Adipocyte (in vitro differentiated cells): ENCODE data around the gene FAM114A1.
A peak's percentile ranks its signal among the peaks of the same experiment; 100 is the strongest.

Experiments used
- DNase-seq: peaks from one replicate; pipeline ENCODE4 v3.0.0-alpha.2; 2015; ENCODE audit warnings: low read depth
- H3K27me3 ChIP-seq: replicated peaks from 2 replicates; pipeline ENCODE4 v1.7.0; 2013; ENCODE audit warnings: mild to moderate bottlenecking, low read length, moderate library complexity; ENCODE audit not compliant: control insufficient read depth, insufficient read depth
- H3K36me3 ChIP-seq: 2 replicates; pipeline ENCODE4 v1.7.0; 2013; ENCODE audit warnings: low read length, mild to moderate bottlenecking, moderate library complexity; ENCODE audit not compliant: control insufficient read depth, insufficient read depth, severe bottlenecking
- H3K4me1 ChIP-seq: 2 replicates; pipeline ENCODE4 v1.7.0; 2013; ENCODE audit warnings: mild to moderate bottlenecking, low read length, moderate library complexity; ENCODE audit not compliant: control insufficient read depth, insufficient read depth
- H3K4me3 ChIP-seq: 2 replicates; pipeline ENCODE4 v1.7.0; 2013; ENCODE audit warnings: mild to moderate bottlenecking, low read length, moderate library complexity
- H3K9ac ChIP-seq: 2 replicates; pipeline ENCODE4 v1.7.0; 2013; ENCODE audit warnings: mild to moderate bottlenecking, low read length, moderate library complexity
- H3K9me3 ChIP-seq: 2 replicates; pipeline ENCODE4 v1.7.0; 2013; ENCODE audit warnings: mild to moderate bottlenecking, low read length, moderate library complexity; ENCODE audit not compliant: control insufficient read depth

FAM114A1 gene

GRCh38 chr4:38834570-38834969 lies 33.0 kb upstream of the FAM114A1 start:
- H3K27me3 ChIP-seq, result no peaks in the 10 kb centered on the region
- DNase-seq, result no peak
- H3K4me1 ChIP-seq, result peaks cover 1% of the 10 kb centered on the region
- peaks cover 12% of the 10 kb centered on the region for H3K9me3 ChIP-seq
- no peak overlapping the region for H3K4me3 ChIP-seq
- no peak overlapping the region for H3K9ac ChIP-seq
- H3K36me3 ChIP-seq, result no peaks in the 10 kb centered on the region

GRCh38 chr4:38837334-38837733 lies 30.3 kb upstream of the FAM114A1 start:
- H3K4me1 ChIP-seq, result peaks cover 7% of the 10 kb centered on the region
- H3K27me3 ChIP-seq, result no peaks in the 10 kb centered on the region
- H3K4me3 ChIP-seq, result no peak overlapping the region
- no peak overlapping the region for H3K9ac ChIP-seq
- no peak for DNase-seq
- peaks cover 12% of the 10 kb centered on the region for H3K9me3 ChIP-seq
- no peaks in the 10 kb centered on the region for H3K36me3 ChIP-seq

GRCh38 chr4:38837849-38838248 lies 29.8 kb upstream of the FAM114A1 start:
- H3K36me3 ChIP-seq, result no peaks in the 10 kb centered on the region
- no peak overlapping the region for H3K9ac ChIP-seq
- DNase-seq, result peak; percentile 27
- H3K27me3 ChIP-seq, result no peaks in the 10 kb centered on the region
- H3K9me3 ChIP-seq, result peaks cover 12% of the 10 kb centered on the region
- H3K4me3 ChIP-seq, result no peak overlapping the region
- peaks cover 7% of the 10 kb centered on the region for H3K4me1 ChIP-seq

- Histone ChIP-seq H3K4me1 (peaks cover 7% of the 10 kb centered on the region), H3K9me3 (no peaks in the 10 kb centered on the region), H3K27me3 (no peaks in the 10 kb centered on the region), H3K36me3 (no peaks in the 10 kb centered on the region), H3K9ac (no peak overlapping the region), H3K4me3 (no peak overlapping the region)
- no peak for DNase-seq
Observed at GRCh38 chr4:38842994-38843393, 24.6 kb upstream of the FAM114A1 start.

GRCh38 chr4:38846015-38846414 lies 21.6 kb upstream of the FAM114A1 start:
- DNase-seq, result peak; percentile 39
- H3K36me3 ChIP-seq, result no peaks in the 10 kb centered on the region
- H3K9me3 ChIP-seq, result no peaks in the 10 kb centered on the region
- H3K4me3 ChIP-seq, result no peak overlapping the region
- no peaks in the 10 kb centered on the region for H3K4me1 ChIP-seq
- H3K9ac ChIP-seq, result no peak overlapping the region
- no peaks in the 10 kb centered on the region for H3K27me3 ChIP-seq

- no peak overlapping the region for H3K9ac ChIP-seq
- DNase-seq, result no peak
- H3K4me1 ChIP-seq, result peaks cover 27% of the 10 kb centered on the region
- no peaks in the 10 kb centered on the region for H3K36me3 ChIP-seq
- H3K27me3 ChIP-seq, result no peaks in the 10 kb centered on the region
- H3K4me3 ChIP-seq, result no peak overlapping the region
- no peaks in the 10 kb centered on the region for H3K9me3 ChIP-seq
Observed at GRCh38 chr4:38855466-38855865, 12.1 kb upstream of the FAM114A1 start.

GRCh38 chr4:38856046-38856445 lies 11.6 kb upstream of the FAM114A1 start:
- peak overlapping the region; percentile 76 for H3K4me3 ChIP-seq
- DNase-seq, result no peak
- H3K36me3 ChIP-seq, result no peaks in the 10 kb centered on the region
- H3K27me3 ChIP-seq, result no peaks in the 10 kb centered on the region
- peaks cover 27% of the 10 kb centered on the region for H3K4me1 ChIP-seq
- no peaks in the 10 kb centered on the region for H3K9me3 ChIP-seq
- H3K9ac ChIP-seq, result peak overlapping the region; percentile 74

- H3K4me3 ChIP-seq, result peak within 1 kb of the TSS; percentile 76
- no peaks in the 10 kb centered on the region for H3K36me3 ChIP-seq
- H3K9me3 ChIP-seq, result no peaks in the 10 kb centered on the region
- peak within 1 kb of the TSS; percentile 74 for H3K9ac ChIP-seq
- H3K27me3 ChIP-seq, result no peaks in the 10 kb centered on the region
- peak; percentile 75 for DNase-seq
- peaks cover 27% of the 10 kb centered on the region for H3K4me1 ChIP-seq
Observed at GRCh38 chr4:38856524-38857337, 10.9 kb upstream of the FAM114A1 start, which contains the start of gene TLR6. TLR6 (minus strand) TSS chr4:38856817; CDS start chr4:38829473, 27,344 bp downstream.

GRCh38 chr4:38857354-38858096 lies 10.1 kb upstream of the FAM114A1 start:
- Histone ChIP-seq H3K9me3 (no peaks in the 10 kb centered on the region), H3K27me3 (no peaks in the 10 kb centered on the region), H3K4me1 (peaks cover 27% of the 10 kb centered on the region), H3K4me3 (peak overlapping the region; percentile 76), H3K36me3 (no peaks in the 10 kb centered on the region), H3K9ac (peak overlapping the region; percentile 74)
- DNase-seq, result peak; percentile 81

- H3K4me1 ChIP-seq, result peaks cover 27% of the 10 kb centered on the region
- DNase-seq, result no peak
- H3K9me3 ChIP-seq, result no peaks in the 10 kb centered on the region
- no peaks in the 10 kb centered on the region for H3K27me3 ChIP-seq
- H3K36me3 ChIP-seq, result no peaks in the 10 kb centered on the region
- H3K9ac ChIP-seq, result peak overlapping the region; percentile 74
- H3K4me3 ChIP-seq, result peak overlapping the region; percentile 76
Observed at GRCh38 chr4:38858097-38858420, 9.5 kb upstream of the FAM114A1 start.

- Histone ChIP-seq H3K9ac (no peak overlapping the region), H3K9me3 (no peaks in the 10 kb centered on the region), H3K4me1 (peaks cover 27% of the 10 kb centered on the region), H3K4me3 (no peak overlapping the region), H3K36me3 (no peaks in the 10 kb centered on the region), H3K27me3 (no peaks in the 10 kb centered on the region)
- no peak for DNase-seq
Observed at GRCh38 chr4:38859501-38859900, 8.1 kb upstream of the FAM114A1 start.
